HUES64 (cell line): ENCODE data around the gene WNT8B. TPM values are rescaled to one million over a fixed set of nuclear protein-coding genes. Genes with fewer than 3 reads are reported as not detected.

Experiments
- H3K27ac ChIP-seq: 2 replicates; pipeline ENCODE4 v1.7.0; 2013; ENCODE audit warnings: low read depth, low read length, inconsistent platforms
- H3K27me3 ChIP-seq: 2 replicates; pipeline ENCODE4 v1.6.1; 2013; ENCODE audit warnings: mild to moderate bottlenecking, low read length; ENCODE audit not compliant: insufficient read depth
- H3K36me3 ChIP-seq: 2 replicates; pipeline ENCODE4 v1.6.1; 2013; ENCODE audit warnings: mild to moderate bottlenecking, low read length; ENCODE audit not compliant: insufficient read depth
- H3K4me1 ChIP-seq: 2 replicates; pipeline ENCODE4 v1.6.1; 2013; ENCODE audit warnings: mild to moderate bottlenecking, low read length, moderate library complexity; ENCODE audit not compliant: insufficient read depth
- H3K4me3 ChIP-seq: 2 replicates; pipeline ENCODE4 v1.5.1; 2013; ENCODE audit warnings: mild to moderate bottlenecking, low read length, moderate library complexity
- H3K9ac ChIP-seq: 2 replicates; pipeline ENCODE4 v1.6.1; 2013; ENCODE audit warnings: mild to moderate bottlenecking, low read depth, low read length
- H3K9me3 ChIP-seq: 2 replicates; pipeline ENCODE4 v1.6.1; 2013; ENCODE audit warnings: low read depth, low read length; ENCODE audit not compliant: insufficient read depth
- WGBS: fragments of 150-250, 120-280 bp; methylation state at CpG from one replicate; pipeline ENCODE4 v1.1.7; 2013; ENCODE audit warnings: missing lambda C conversion rate; 5-methylcytosine and 5-hydroxymethylcytosine counted together
- polyA plus RNA-seq, 2 experiments: library from polyadenylated mRNA; stranded (reverse); fragments of 50-300 nt; gene quantifications; one replicate each; pipeline ENCODE4 v1.2.3, GENCODE V29; 2013

The WNT8B gene, protein sequence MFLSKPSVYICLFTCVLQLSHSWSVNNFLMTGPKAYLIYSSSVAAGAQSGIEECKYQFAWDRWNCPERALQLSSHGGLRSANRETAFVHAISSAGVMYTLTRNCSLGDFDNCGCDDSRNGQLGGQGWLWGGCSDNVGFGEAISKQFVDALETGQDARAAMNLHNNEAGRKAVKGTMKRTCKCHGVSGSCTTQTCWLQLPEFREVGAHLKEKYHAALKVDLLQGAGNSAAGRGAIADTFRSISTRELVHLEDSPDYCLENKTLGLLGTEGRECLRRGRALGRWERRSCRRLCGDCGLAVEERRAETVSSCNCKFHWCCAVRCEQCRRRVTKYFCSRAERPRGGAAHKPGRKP
- polyA plus RNA-seq (2013, experiment 1 of 2): 0.65 TPM
- polyA plus RNA-seq (2013, experiment 2 of 2): 2.0 TPM

DNA sequence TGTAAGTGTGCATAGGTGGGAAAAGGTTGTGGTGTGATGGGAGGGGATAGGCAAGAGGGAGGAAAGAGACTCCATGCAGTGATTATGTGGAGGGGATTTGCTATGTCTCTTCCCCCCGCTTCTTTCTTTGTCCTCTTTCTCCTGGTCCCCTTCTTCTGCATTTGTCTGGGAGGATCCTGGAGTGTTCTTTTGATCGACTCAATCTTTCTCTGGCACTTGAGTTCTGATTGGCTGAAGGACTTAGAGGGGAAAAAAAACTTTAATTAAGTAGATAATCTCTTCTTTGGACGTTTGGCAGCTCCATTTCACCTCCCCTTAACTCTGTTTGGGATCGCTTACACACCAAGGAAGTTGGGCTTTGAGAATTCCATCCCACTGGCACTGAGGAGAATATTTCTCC lies at the start of gene WNT8B:
Gene WNT8B (plus strand): TSS at position 301 of the 400 bp plus-strand sequence. CDS start 160 bp downstream, outside the sequence.
- Histone ChIP-seq H3K27me3 (peaks cover 49% of the 10 kb centered on the region; the same call in 1 of the 2 replicates), H3K36me3 (no peaks in the 10 kb centered on the region), H3K4me3 (peak within 1 kb of the TSS; percentile 6; the same call in 1 of the 2 replicates), H3K27ac (no peak within 1 kb of the TSS), H3K4me1 (no peaks in the 10 kb centered on the region), H3K9ac (no peak within 1 kb of the TSS), H3K9me3 (no peaks in the 10 kb centered on the region)
- WGBS: 58% methylated on average over 2 of the region's 4 CpGs

DNA sequence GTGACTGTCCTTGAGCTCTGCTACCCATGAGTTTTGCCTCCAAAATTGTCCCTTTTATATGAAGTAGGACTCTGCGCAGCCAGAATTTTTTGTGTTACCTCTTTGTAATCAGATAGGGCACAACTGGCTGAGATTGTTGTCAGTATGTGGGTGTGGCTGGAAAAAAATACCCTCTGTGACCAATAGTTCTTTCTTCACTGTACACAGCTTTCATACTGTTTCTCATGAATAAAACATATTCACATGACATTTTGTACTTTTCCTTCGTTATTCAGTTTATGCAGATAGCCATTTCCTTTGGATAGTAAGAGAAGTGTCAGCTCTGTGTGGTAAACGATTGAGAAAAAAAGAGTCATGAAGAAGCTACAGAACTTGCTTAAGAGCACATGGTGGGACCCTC lies 49.6 kb upstream of the WNT8B start:
- Histone ChIP-seq H3K9ac (no peak overlapping the region), H3K27ac (no peak overlapping the region), H3K4me3 (no peak overlapping the region), H3K27me3 (no peaks in the 10 kb centered on the region), H3K4me1 (no peaks in the 10 kb centered on the region), H3K9me3 (no peaks in the 10 kb centered on the region), H3K36me3 (no peaks in the 10 kb centered on the region)
- WGBS: 89% methylated on average over 3 of the region's 3 CpGs

DNA sequence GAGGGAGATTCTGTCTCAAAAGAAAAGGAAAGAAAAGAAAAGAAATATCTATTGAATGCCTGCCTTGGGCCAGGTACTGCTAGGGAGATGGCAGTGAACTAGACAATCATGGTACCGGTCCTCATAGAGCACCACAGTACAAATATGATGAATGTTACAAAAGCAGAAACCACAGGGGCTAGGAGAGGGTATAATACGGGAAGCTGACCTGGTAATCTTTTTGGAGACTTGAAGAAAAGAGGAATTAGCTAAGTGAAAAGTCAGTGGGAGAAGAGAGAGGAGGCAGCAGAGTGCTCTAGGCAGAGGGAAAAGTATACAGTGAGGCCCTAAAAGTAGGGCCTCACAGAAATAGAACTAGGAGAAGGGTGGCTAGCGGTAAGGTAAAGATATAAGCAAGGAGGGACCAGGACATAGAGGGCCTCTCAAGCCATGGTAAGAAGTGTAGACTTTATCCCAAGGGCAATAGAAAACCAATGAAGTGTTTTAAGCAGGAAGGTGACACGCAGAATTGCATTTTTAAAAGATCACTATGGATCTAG lies 42.8 kb upstream of the WNT8B start:
- Histone ChIP-seq H3K9me3 (no peaks in the 10 kb centered on the region), H3K9ac (no peak overlapping the region), H3K27me3 (no peaks in the 10 kb centered on the region), H3K36me3 (no peaks in the 10 kb centered on the region), H3K27ac (no peak overlapping the region), H3K4me1 (no peaks in the 10 kb centered on the region), H3K4me3 (no peak overlapping the region)
- 94% methylated on average over 4 of the region's 4 CpGs for WGBS

DNA sequence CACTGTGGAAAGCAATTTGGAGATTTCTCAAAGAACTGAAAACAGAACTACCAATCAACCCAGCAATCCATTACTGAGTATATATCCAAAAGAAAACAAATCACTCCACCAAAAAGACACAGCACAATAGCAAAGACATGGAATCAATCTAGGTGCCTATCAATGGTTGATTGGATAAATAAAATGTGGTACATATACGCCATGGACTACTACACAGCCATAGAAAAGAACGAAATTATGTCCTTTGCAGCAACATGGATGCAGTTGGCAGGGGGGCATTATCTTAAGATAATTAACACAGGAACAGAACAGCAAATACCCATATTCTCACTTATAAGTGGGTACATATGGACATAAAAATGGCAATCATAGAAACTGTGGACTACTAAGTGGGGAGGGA lies 35.4 kb upstream of the WNT8B start:
- H3K9ac ChIP-seq: no peak overlapping the region

DNA sequence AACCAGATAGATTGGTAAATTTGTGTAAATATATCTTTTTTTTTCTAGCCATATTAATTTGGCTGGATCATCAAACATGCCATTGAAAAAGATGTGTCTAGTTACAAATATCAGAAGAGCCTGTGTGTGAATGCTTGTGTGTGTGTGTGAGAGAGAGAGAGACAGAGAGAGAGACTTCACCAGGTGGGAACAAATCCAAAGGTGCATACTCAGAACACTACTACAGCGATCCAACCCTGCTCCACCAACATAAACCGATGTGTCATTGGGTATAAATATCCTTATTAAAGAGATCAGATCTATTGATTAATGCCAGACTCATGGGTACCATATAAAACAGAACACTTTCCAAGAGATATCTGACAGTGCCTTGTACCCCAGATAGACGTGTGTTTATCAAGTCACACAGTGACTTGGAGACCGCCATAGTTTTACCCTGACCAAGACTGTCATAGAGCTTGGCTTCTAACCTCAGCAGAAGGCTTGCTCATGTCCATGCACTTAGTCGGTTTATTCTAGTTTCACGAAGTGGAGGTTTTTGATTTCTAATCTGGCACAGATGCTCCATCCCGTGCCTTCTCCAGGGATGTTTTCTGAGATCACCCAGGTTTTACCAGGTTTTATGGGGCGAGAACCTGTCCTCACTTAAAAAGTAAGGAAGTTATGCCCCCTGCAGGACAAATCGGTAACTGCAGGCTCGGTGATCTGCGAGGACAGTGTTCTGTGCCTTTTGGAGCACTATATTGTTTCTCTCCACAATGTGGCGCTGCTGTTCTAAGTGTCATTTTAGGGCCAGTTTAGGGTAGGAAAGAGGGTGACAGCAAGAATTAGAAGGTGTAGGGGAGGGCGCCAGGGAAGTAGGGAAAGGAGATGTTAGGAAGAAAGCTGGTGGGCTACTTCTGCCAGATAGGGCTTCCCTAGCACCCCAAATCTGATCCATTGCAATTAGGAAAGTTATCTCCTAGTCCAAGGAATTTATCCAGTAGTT lies 29.3 kb upstream of the WNT8B start:
- no peaks in the 10 kb centered on the region for H3K9me3 ChIP-seq

More for the DNA sequence above, 35.4 kb upstream of the WNT8B start:
- Histone ChIP-seq H3K27ac (no peak overlapping the region), H3K4me3 (no peak overlapping the region), H3K36me3 (no peaks in the 10 kb centered on the region), H3K9me3 (no peaks in the 10 kb centered on the region), H3K4me1 (no peaks in the 10 kb centered on the region), H3K27me3 (no peaks in the 10 kb centered on the region)
- WGBS: 95% methylated on average over 2 of the region's 2 CpGs

DNA sequence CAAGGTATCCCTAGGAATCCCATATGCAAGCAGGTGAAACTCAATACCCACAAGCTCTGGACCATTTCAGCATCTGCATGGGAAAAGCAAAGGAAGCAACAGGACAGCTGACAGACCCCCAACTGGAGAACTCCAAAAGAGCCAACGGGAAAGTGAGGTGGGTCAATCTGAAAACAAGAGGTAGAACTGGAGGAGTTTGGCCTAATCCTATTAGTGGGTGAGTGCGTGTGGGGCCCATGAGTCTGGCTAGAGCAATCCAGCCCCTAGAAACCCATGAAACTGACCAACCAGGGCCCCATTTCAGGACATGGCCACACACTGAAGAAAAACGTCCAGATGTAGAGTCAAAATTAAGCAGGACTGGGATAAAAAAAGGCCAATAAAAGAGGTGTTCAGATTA lies 26.6 kb upstream of the WNT8B start:
- Histone ChIP-seq H3K9me3 (no peaks in the 10 kb centered on the region), H3K4me3 (no peak overlapping the region), H3K27ac (no peak overlapping the region), H3K9ac (no peak overlapping the region), H3K4me1 (no peaks in the 10 kb centered on the region), H3K27me3 (no peaks in the 10 kb centered on the region), H3K36me3 (no peaks in the 10 kb centered on the region)
- WGBS: 61% methylated on average over 3 of the region's 3 CpGs

More for the DNA sequence above, 29.3 kb upstream of the WNT8B start:
- H3K36me3 ChIP-seq: no peaks in the 10 kb centered on the region
- H3K9ac ChIP-seq: no peak overlapping the region
- H3K27ac ChIP-seq: no peak overlapping the region
- no peaks in the 10 kb centered on the region for H3K27me3 ChIP-seq
- no peaks in the 10 kb centered on the region for H3K4me1 ChIP-seq
- no peak overlapping the region for H3K4me3 ChIP-seq
- 21% methylated on average over 11 of the region's 13 CpGs for WGBS

DNA sequence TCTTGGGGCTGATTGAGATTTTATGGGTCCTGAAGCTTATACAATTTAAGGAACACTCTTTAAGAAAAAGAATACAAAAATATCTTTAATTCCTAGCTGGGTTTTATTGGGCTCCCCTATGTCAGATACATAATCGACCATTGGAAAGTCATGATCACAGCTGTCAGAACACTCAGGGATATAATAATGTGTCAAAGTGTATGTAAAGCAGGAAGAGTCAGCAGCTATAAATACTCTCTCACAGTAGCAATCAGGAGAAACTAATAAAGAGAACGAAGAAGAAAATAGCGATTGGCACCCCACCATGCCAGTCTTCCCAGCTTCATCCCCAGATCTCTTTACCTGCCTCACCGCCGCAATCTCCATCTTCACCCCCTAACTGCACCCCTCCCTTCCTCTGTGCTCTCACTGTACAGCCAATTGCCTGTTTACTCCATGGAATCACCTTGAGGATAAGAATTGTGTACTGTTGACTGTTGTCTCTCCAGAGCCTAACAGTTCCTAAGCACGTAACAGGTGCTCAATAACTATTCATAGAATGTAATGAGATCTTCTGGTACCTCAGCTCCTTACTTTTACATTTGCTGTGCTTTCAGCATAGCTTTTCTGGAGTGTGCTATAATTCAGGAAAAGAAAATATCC lies 24.0 kb upstream of the WNT8B start:
- Histone ChIP-seq H3K4me3 (no peak overlapping the region), H3K27ac (no peak overlapping the region), H3K4me1 (no peaks in the 10 kb centered on the region), H3K9me3 (no peaks in the 10 kb centered on the region), H3K36me3 (no peaks in the 10 kb centered on the region), H3K27me3 (no peaks in the 10 kb centered on the region), H3K9ac (no peak overlapping the region)
- WGBS: 92% methylated on average over 6 of the region's 6 CpGs

DNA sequence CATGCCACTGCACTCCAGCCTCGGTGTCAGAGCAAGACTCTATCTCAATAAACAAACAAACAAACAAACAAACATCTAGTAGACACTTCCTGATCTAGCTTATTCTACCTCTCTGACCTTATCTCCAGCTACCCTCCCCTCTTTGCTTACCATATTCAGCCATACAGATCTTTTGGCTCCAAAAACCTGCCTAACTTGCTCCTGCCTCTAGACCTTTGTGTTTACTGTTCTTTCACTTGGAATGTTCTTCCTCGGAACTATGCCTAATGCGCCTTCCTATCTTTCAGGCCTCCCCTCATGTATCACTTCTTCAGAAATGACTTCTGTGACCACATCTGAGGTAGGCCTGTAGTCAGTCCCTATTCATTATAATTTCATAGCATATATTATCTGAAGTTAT lies 20.3 kb upstream of the WNT8B start:
- no peak overlapping the region for H3K9ac ChIP-seq
- H3K27me3 ChIP-seq: no peaks in the 10 kb centered on the region
- H3K9me3 ChIP-seq: peaks cover 4% of the 10 kb centered on the region; the same call in 1 of the 2 replicates
- no peaks in the 10 kb centered on the region for H3K4me1 ChIP-seq
- no peak overlapping the region for H3K4me3 ChIP-seq
- 92% methylated on average over 3 of the region's 3 CpGs for WGBS
- H3K36me3 ChIP-seq: no peaks in the 10 kb centered on the region
- no peak overlapping the region for H3K27ac ChIP-seq

DNA sequence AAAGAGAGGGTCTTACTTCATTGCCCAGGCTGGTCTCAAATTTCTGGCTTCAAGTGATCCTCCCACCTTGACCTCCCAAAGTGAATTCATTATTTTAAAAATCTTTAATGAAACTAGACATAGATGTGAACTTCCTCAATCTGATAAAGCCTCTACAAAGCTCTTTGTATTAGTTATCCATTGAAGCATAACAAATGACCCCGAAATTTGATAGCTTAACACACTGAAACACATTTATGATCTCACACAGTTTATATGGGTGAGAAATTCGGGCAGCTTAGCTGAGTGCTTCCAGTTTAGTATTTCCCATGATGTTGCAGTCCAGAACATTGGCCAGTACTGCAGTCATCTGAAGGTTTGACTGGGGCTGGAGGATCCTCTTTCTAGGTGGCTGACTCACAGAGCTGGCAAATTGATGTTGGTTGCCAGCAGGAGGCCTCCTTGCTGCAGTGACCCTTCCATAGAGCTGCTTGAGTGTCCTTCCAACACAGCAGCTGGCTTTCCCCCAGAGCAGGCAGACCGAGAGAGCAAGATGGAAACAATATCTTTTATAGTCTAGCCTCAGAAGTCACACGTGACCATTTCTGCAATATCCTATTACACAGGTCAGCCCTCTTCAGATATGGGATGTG lies 16.6 kb upstream of the WNT8B start:
- 52% methylated on average over 3 of the region's 4 CpGs for WGBS
- Histone ChIP-seq H3K27me3 (no peaks in the 10 kb centered on the region), H3K36me3 (no peaks in the 10 kb centered on the region)

DNA sequence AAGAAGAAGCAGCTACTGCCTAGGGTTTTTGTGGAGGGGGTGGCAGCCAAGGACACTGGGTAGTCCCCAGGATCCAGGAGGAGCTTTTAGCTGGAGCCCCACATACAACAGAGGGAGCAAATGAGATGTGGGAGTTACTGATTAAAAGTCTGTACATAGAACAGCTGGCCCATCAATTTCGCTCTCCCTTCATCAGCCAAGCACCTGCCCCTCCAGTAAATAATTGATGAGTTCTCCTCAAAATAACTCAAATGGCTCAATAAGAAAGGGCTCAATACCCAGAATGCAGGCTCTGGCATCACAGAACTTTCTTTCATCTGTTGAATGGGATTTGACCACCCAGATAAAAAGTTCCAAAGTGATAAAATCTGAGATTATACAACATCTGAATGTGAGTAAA lies 15.1 kb upstream of the WNT8B start:
- 100% methylated on average over 1 of the region's 1 CpG for WGBS
- Histone ChIP-seq H3K27me3 (no peaks in the 10 kb centered on the region), H3K4me1 (no peaks in the 10 kb centered on the region), H3K36me3 (no peaks in the 10 kb centered on the region), H3K27ac (no peak overlapping the region), H3K4me3 (no peak overlapping the region), H3K9ac (no peak overlapping the region), H3K9me3 (peaks cover 4% of the 10 kb centered on the region; the same call in 1 of the 2 replicates)

More for the DNA sequence above, 16.6 kb upstream of the WNT8B start:
- H3K4me3 ChIP-seq: no peak overlapping the region
- H3K9me3 ChIP-seq: peaks cover 4% of the 10 kb centered on the region; the same call in 1 of the 2 replicates
- H3K4me1 ChIP-seq: no peaks in the 10 kb centered on the region
- no peak overlapping the region for H3K27ac ChIP-seq
- H3K9ac ChIP-seq: no peak overlapping the region
